Measurements from ENCODE around the gene SLC2A9.

Gene SLC2A9

DNA sequence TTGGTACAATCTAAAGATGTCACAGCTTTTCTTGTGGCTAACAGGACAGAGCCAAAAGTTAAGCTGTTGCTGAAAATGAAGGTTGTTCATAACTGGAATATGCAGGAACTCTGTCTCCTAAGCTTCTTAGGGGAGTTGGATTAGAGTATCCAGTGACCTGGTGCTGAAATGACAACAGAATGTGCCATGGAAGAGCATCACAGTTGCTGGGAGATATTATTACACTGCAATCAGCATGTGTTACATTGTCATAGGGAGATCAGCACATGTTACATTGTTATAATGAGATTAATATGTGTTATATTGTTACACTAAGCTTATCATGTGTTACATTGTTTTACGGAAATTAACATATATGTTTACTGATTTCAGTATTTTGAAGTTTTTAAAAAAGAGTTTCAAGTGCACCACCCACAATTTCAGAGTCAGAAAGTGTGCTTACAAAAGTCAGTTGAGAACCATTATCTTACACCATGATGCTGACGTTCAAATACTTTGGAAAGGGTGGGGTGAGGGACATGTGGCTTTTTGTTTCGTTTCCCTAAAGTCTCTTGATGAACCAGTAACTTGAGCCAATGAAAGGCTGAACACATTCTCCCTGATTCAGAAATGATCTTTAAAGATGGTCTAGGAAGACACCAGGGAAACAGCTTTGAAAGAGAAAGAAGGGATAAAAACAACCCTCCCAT is 126.5 kb downstream of the SLC2A9 start:
- no peak for DNase-seq
- TF ChIP-seq, protein P1, sequence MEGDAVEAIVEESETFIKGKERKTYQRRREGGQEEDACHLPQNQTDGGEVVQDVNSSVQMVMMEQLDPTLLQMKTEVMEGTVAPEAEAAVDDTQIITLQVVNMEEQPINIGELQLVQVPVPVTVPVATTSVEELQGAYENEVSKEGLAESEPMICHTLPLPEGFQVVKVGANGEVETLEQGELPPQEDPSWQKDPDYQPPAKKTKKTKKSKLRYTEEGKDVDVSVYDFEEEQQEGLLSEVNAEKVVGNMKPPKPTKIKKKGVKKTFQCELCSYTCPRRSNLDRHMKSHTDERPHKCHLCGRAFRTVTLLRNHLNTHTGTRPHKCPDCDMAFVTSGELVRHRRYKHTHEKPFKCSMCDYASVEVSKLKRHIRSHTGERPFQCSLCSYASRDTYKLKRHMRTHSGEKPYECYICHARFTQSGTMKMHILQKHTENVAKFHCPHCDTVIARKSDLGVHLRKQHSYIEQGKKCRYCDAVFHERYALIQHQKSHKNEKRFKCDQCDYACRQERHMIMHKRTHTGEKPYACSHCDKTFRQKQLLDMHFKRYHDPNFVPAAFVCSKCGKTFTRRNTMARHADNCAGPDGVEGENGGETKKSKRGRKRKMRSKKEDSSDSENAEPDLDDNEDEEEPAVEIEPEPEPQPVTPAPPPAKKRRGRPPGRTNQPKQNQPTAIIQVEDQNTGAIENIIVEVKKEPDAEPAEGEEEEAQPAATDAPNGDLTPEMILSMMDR (IDR thresholded peaks at IDR 0.05; ENCODE audit: low read depth, low read length) = no peak
- Histone ChIP-seq H3K9me3 (no peaks in the 10 kb centered on the region), H3K36me3 (no peaks in the 10 kb centered on the region), H3K27me3 (no peaks in the 10 kb centered on the region), H3K4me3 (ENCODE audit: low read depth, low read length) (no peak overlapping the region), H3K4me1 (no peaks in the 10 kb centered on the region)

DNA sequence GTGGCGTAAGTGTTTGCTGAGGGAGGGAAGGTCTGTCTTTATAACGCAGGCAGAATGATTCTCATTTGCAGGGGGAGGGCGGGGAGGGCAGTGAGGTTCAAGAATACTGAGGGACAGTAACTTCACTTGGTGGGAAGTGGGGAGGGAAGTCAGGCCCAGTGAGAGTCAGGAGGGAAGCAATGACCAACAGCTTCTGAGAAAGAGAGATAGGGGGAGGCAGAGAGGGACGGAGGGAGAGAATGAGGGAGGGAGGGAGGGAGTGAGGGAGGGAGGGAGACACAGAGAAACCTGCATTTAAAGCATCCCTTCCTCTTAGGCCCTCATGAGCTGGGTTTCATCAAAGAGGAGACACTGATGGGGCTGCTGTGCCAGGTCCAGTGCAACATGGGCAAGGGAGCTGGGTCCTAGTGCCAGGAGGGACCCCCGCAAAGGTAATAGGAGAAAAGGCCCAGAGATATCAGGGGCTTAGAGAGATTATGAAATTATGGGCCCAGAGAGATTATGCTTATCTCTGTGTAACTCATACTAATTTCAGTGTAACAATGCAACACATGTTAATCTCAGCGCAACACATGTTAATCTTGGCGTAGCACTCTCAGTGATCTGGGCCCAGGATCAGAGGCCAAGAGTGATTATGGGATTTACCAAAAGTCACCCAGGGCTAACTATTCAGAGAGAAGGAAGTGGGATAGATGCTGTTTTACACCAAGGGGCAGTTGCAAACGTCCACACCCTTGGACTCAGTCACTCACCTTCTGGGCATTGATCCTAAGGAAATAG is 127.8 kb downstream of the SLC2A9 start:
- no peaks in the 10 kb centered on the region for H3K36me3 ChIP-seq
- no peaks in the 10 kb centered on the region for H3K4me1 ChIP-seq
- no peaks in the 10 kb centered on the region for H3K9me3 ChIP-seq
- TF ChIP-seq, protein P1 (IDR thresholded peaks at IDR 0.05; ENCODE audit: low read depth, low read length) = no peak
- H3K4me3 ChIP-seq (ENCODE audit: low read depth, low read length) = no peak overlapping the region
- no peak for DNase-seq
- H3K27me3 ChIP-seq = no peaks in the 10 kb centered on the region

DNA sequence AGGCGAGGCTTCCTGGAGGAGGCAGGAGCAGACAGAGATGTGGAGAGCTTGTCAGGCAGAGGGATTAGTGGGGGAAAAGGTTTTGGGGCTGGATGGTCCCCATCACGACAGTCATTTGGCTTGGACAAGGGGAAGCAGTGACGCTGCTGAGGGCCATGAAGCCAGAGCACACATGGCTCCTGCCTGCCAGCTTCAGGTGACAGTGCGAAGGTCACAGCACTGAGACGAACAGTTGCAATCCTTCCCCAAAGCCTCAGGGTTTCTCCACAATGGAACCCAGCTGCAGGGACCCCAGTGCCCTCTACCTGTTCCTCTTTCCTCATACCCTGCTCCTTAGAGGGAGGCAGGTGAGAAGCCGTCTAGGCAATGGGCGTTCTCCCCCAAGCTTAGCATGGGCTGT is 129.6 kb downstream of the SLC2A9 start:
- Histone ChIP-seq H3K4me3 (ENCODE audit: low read depth, low read length) (no peak overlapping the region), H3K27me3 (no peaks in the 10 kb centered on the region), H3K36me3 (no peaks in the 10 kb centered on the region), H3K4me1 (no peaks in the 10 kb centered on the region), H3K9me3 (no peaks in the 10 kb centered on the region)
- TF ChIP-seq, protein P1 (IDR thresholded peaks at IDR 0.05; ENCODE audit: low read depth, low read length) = no peak
- no peak for DNase-seq

DNA sequence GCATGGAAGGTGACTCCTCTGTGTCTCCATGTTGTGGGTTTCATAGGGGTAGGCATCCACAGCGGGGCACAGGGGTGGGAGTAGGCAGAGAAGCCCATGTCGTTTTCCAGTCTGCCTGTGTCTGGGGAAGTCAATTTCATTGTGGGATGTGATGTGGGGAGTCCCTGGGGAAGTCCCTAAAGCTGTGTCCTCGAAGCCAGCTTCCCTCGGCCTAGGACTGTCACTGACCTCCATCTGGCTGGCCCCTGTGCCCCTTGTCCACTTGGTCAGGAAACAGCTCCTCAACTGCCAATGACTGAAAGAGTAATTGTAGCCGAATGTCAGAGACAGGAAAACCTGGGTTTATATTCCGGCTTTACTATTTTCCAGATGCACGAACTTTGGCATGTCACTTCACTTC is 130.2 kb downstream of the SLC2A9 start:
- TF ChIP-seq, protein P1 (IDR thresholded peaks at IDR 0.05; ENCODE audit: low read depth, low read length) = no peak
- H3K36me3 ChIP-seq = no peaks in the 10 kb centered on the region

DNA sequence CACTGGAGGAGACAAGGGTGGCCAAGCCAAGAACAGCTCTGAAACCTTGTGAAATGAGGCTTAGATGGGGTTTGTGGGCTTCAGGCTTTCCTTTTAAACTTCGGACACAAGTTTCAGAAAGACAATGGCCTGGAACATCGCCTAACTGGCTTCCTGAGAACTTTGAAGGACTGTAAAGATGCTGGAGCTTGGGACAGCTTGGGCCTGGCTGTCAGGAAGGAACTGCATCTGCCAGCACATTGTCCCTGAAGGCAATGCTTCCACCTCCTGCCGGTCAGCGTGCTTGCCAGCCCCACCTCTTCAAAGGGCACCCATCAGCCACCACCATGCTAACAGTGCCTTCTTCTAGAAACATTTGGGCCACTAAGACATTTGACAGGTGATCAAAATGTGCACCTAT is 132.0 kb downstream of the SLC2A9 start:
- H3K36me3 ChIP-seq = no peaks in the 10 kb centered on the region
- no peaks in the 10 kb centered on the region for H3K27me3 ChIP-seq

More for the DNA sequence above, 130.2 kb downstream of the SLC2A9 start:
- no peaks in the 10 kb centered on the region for H3K27me3 ChIP-seq
- H3K4me3 ChIP-seq (ENCODE audit: low read depth, low read length) = no peak overlapping the region
- no peaks in the 10 kb centered on the region for H3K9me3 ChIP-seq
- DNase-seq = no peak
- no peaks in the 10 kb centered on the region for H3K4me1 ChIP-seq

More for the DNA sequence above, 132.0 kb downstream of the SLC2A9 start:
- TF ChIP-seq, protein P1 (IDR thresholded peaks at IDR 0.05; ENCODE audit: low read depth, low read length) = no peak
- Histone ChIP-seq H3K4me3 (ENCODE audit: low read depth, low read length) (no peak overlapping the region), H3K4me1 (no peaks in the 10 kb centered on the region), H3K9me3 (no peaks in the 10 kb centered on the region)
- no peak for DNase-seq

Data from BE2C (cell line).